ENCODE results near the gene FBXW5. TPM values are rescaled to one million over a fixed set of nuclear protein-coding genes. Genes with fewer than 3 reads are reported as not detected.

Gene FBXW5
- total RNA-seq, 4 donors from 2014 or later: 294 to 820 (median 446) TPM

DNA sequence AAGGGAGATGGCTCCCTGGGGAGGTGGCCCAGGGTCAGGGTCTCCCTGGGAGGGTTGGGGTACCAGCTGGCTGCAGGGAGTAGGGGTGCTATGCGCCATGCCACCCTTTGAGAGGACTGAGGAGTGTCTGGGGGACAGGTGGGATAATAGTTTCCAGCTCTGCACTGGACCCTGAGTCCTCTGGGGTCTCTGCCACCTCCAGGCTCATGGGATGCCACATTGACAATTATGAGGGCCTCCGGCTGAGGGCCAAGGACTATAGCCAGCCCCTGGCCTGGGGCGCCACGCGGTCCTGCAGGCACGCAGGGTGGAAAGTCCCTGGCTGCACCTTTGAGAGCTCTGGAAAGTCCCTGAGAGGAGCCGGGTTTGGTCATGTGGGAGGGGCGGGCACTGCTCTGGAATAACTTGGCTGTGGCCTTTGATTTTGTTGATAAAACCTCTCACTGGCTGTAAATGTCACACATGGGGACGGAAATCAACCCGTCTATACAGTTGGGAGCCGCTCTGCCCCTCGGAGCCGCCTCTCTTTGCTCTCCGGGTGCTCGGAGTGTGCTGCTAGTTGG is 42.2 kb downstream of the FBXW5 start:
- intact Hi-C loops (cut with DNase I; ENCODE audit: low total_unique reads) (no loop called here), in situ Hi-C loops (cut with MboI; ENCODE audit: low pct_ligation_motif_present in 1 of 4, low pct_unique_long_range_greater_than_20kb in 1 of 4, low sequenced_read_pairs in 3 of 4) (no loop called here)
- Histone ChIP-seq H3K4me3 (peak overlapping the region in 2 of 4 donors; percentile 2 to 21), H3K9me3 (no peaks in the 10 kb centered on the region), H3K27ac (peak overlapping the region; percentile 84 to 93 (median 90)), H3K36me3 (no peaks in the 10 kb centered on the region), H3K4me1 (peaks cover 32 to 62% (median 49%) of the 10 kb centered on the region in 4 donors), H3K27me3 (no peaks in the 10 kb centered on the region)
- peak; percentile 79 for TF ChIP-seq POLR2A (IDR thresholded peaks at IDR 0.05)
- no peak for TF ChIP-seq EP300 (IDR thresholded peaks at IDR 0.05; ENCODE audit: low read depth)
- TF ChIP-seq POLR2AphosphoS5 (IDR thresholded peaks at IDR 0.05): peak; percentile 66 to 83 (median 78)
- WGBS, 2 donors (ENCODE audit: low coverage in 1 of 2): 6% methylated on average over 14 of the region's 15 CpGs; no CpG with 5 or more reads in 1 of the 2 donors
- peak; percentile 89 for DNase-seq

DNA sequence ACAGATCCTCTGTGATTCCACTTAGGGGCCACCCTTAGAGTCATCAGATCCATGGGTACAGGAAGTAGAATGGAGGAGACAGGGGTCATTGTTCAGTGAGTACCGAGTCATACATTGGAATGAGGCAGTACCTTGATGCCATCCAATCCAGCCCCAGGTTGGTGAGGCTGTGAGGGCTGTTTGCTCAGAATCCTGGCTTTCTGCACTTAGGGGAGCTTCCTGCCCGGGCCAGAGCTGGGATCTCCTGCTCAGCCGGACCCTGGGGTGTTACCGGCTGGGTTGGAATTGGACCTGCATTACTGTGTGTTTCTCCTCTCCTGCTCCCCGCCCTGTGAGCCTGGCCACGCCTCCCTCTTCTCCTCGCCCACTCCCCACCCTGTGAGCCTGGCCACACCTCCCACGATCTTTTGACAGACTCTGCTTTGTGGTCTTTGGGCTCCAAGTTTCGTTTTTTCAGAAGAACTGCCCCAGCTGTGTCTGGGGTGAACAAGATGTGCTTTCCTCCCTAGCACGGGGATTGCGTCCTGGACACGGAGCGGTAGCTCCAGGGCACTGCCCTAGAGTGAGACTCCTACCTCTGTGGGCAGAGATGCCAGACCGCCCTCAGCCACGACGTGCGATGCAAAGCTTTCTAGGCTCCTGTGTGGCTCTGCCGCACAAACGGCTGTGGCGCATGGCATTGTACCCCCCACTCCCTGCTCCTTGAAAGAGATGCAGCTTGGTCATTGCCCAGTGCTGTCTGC is 42.9 kb downstream of the FBXW5 start:
- H3K4me3 ChIP-seq: peak overlapping the region in 2 of 4 donors; percentile 2 to 21
- H3K36me3 ChIP-seq: no peaks in the 10 kb centered on the region
- no peaks in the 10 kb centered on the region for H3K9me3 ChIP-seq
- intact Hi-C loops (cut with DNase I; ENCODE audit: low total_unique reads): no loop called here
- peak overlapping the region; percentile 84 to 93 (median 90) for H3K27ac ChIP-seq
- peaks cover 32 to 62% (median 49%) of the 10 kb centered on the region in 4 donors for H3K4me1 ChIP-seq
- 14 to 24% methylated on average over 5 to 20 of the region's 20 CpGs for WGBS, 2 donors (ENCODE audit: low coverage in 1 of 2)
- peak; percentile 57 for TF ChIP-seq POLR2A (IDR thresholded peaks at IDR 0.05)
- no peak for TF ChIP-seq EP300 (IDR thresholded peaks at IDR 0.05; ENCODE audit: low read depth)
- TF ChIP-seq POLR2AphosphoS5 (IDR thresholded peaks at IDR 0.05): peak in 2 of 3 donors; percentile 17 to 43
- TF ChIP-seq, protein P1, sequence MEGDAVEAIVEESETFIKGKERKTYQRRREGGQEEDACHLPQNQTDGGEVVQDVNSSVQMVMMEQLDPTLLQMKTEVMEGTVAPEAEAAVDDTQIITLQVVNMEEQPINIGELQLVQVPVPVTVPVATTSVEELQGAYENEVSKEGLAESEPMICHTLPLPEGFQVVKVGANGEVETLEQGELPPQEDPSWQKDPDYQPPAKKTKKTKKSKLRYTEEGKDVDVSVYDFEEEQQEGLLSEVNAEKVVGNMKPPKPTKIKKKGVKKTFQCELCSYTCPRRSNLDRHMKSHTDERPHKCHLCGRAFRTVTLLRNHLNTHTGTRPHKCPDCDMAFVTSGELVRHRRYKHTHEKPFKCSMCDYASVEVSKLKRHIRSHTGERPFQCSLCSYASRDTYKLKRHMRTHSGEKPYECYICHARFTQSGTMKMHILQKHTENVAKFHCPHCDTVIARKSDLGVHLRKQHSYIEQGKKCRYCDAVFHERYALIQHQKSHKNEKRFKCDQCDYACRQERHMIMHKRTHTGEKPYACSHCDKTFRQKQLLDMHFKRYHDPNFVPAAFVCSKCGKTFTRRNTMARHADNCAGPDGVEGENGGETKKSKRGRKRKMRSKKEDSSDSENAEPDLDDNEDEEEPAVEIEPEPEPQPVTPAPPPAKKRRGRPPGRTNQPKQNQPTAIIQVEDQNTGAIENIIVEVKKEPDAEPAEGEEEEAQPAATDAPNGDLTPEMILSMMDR (IDR thresholded peaks at IDR 0.05): no peak
- in situ Hi-C loops (cut with MboI; ENCODE audit: low pct_ligation_motif_present in 1 of 4, low pct_unique_long_range_greater_than_20kb in 1 of 4, low sequenced_read_pairs in 3 of 4): no loop called here
- no peaks in the 10 kb centered on the region for H3K27me3 ChIP-seq
- DNase-seq: peak; percentile 79

GRCh38 chr9:136900988-136901515 is 43.5 kb downstream of the FBXW5 start:
- WGBS, 2 donors (ENCODE audit: low coverage in 1 of 2): 71 to 83% methylated on average over 2 to 13 of the region's 13 CpGs
- in situ Hi-C loops (cut with MboI; ENCODE audit: low pct_ligation_motif_present in 1 of 4, low pct_unique_long_range_greater_than_20kb in 1 of 4, low sequenced_read_pairs in 3 of 4): no loop called here
- intact Hi-C loops (cut with DNase I; ENCODE audit: low total_unique reads): no loop called here
- Histone ChIP-seq H3K27me3 (no peaks in the 10 kb centered on the region), H3K27ac (peak overlapping the region; percentile 84 to 93 (median 90)), H3K4me3 (no peak overlapping the region), H3K9me3 (no peaks in the 10 kb centered on the region), H3K4me1 (peaks cover 32 to 62% (median 49%) of the 10 kb centered on the region in 4 donors), H3K36me3 (no peaks in the 10 kb centered on the region)
- TF ChIP-seq EP300 (IDR thresholded peaks at IDR 0.05; ENCODE audit: low read depth): no peak
- no peak for TF ChIP-seq POLR2A (IDR thresholded peaks at IDR 0.05)
- TF ChIP-seq, protein P1 (IDR thresholded peaks at IDR 0.05): no peak
- TF ChIP-seq POLR2AphosphoS5 (IDR thresholded peaks at IDR 0.05): no peak
- no peak for DNase-seq

DNA sequence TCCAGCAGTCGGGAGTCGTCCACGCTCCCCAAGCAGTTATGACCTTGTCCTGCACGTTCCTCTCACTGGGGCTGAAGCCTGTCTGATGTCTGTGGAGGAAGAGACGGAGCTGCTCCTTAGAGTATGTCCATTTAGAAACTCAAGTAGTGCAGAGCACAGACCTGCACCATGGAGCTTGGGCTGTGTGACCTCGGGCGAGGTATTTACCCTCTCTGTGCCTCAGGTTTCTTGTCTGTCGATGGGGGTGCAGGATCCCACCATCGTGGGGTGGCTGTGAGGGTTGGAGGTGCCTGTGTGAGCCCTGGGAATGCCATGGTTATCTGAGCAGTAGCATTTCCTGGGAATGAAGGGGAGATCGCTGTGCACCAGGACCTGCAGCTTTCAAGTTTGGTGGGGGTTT is 44.0 kb downstream of the FBXW5 start:
- WGBS, 2 donors (ENCODE audit: low coverage in 1 of 2): 88 to 90% methylated on average over 5 to 10 of the region's 10 CpGs
- Histone ChIP-seq H3K36me3 (no peaks in the 10 kb centered on the region), H3K27ac (peak overlapping the region; percentile 84 to 93 (median 90)), H3K9me3 (no peaks in the 10 kb centered on the region), H3K27me3 (no peaks in the 10 kb centered on the region), H3K4me3 (no peak overlapping the region), H3K4me1 (peaks cover 32 to 62% (median 49%) of the 10 kb centered on the region in 4 donors)
- in situ Hi-C loops (cut with MboI; ENCODE audit: low pct_ligation_motif_present in 1 of 4, low pct_unique_long_range_greater_than_20kb in 1 of 4, low sequenced_read_pairs in 3 of 4): no loop called here
- TF ChIP-seq EP300 (IDR thresholded peaks at IDR 0.05; ENCODE audit: low read depth): no peak
- TF ChIP-seq POLR2AphosphoS5 (IDR thresholded peaks at IDR 0.05): no peak
- no peak for TF ChIP-seq POLR2A (IDR thresholded peaks at IDR 0.05)
- TF ChIP-seq, protein P1 (IDR thresholded peaks at IDR 0.05): no peak
- no peak for DNase-seq
- intact Hi-C loops (cut with DNase I; ENCODE audit: low total_unique reads): no loop called here

Measured in transverse colon (tissue), 4 donors.